Measurements from ENCODE around the gene RAB12. TPM values are rescaled to one million over a fixed set of nuclear protein-coding genes. Genes with fewer than 3 reads are reported as not detected.

Gene RAB12
- total RNA-seq, 1 experiment from 2014 or later, result 51.3 TPM

GRCh38 chr18:8602040-8602439, 7.2 kb upstream of the RAB12 start:
- H3K18ac ChIP-seq (ENCODE audit: insufficient read length, low read depth, low read length), result no peak overlapping the region
- no peaks in the 10 kb centered on the region for H3K79me2 ChIP-seq (ENCODE audit: insufficient read depth, low read length)
- H4K5ac ChIP-seq (ENCODE audit: insufficient read length, low read depth, low read length), result no peak overlapping the region
- H2BK12ac ChIP-seq (ENCODE audit: insufficient read length, low read depth, low read length), result no peak overlapping the region
- H4K20me1 ChIP-seq (ENCODE audit: control insufficient read depth, insufficient read depth, insufficient read length), result no peaks in the 10 kb centered on the region
- no peak overlapping the region for H2BK20ac ChIP-seq (ENCODE audit: low read depth, low read length, poor library complexity, severe bottlenecking)
- H2AFZ ChIP-seq (ENCODE audit: low read length), result no peak overlapping the region
- Mint-ChIP-seq H3K27me3 (ENCODE audit: low read depth) (peaks cover 7% of the 10 kb centered on the region; the same call in 1 of the 2 replicates), H3K4me1 (peaks cover 3 to 6% of the 10 kb centered on the region in 2 experiments; a peak in 3 of 4 replicates), H3K4me3 (no peak overlapping the region), H3K36me3 (ENCODE audit: insufficient read depth in 1 of 3, low read depth in 3 of 3) (no peaks in the 10 kb centered on the region), H3K9me3 (no peaks in the 10 kb centered on the region), H3K27ac (no peak overlapping the region)
- no peak overlapping the region for H3K27ac ChIP-seq (ENCODE audit: insufficient read length, low read depth, low read length)
- no peak for TF ChIP-seq CTCF (conservative IDR thresholded peaks at IDR 0.05)
- no CpG with 5 or more reads among the region's 4 CpGs for WGBS (ENCODE audit: extremely low coverage, insufficient read length, low lambda C conversion rate)
- no peak overlapping the region for H3K9ac ChIP-seq (ENCODE audit: extremely low read depth, insufficient read length, low read length)
- no peaks in the 10 kb centered on the region for H3K4me1 ChIP-seq (ENCODE audit: insufficient read depth, low read length)
- no peak overlapping the region for H3T11ph ChIP-seq (ENCODE audit: low read length)
- no peaks in the 10 kb centered on the region for H3K27me3 ChIP-seq (ENCODE audit: insufficient read depth, low read length)
- H3K79me1 ChIP-seq (ENCODE audit: insufficient read depth, low read depth, low read length, poor library complexity, severe bottlenecking), result no peaks in the 10 kb centered on the region
- H3K14ac ChIP-seq (ENCODE audit: insufficient read depth, low read length), result no peak overlapping the region
- H2AK5ac ChIP-seq (ENCODE audit: insufficient read length, low read length), result no peak overlapping the region
- H3K9me3 ChIP-seq (ENCODE audit: control insufficient read depth, low read depth, low read length), result no peaks in the 10 kb centered on the region
- no peak overlapping the region for H3K56ac ChIP-seq (ENCODE audit: insufficient read length, low read depth, low read length)
- H2BK5ac ChIP-seq (ENCODE audit: insufficient read length, low read length), result no peak overlapping the region
- H3K23me2 ChIP-seq (ENCODE audit: insufficient read length, low read depth, low read length, poor library complexity, severe bottlenecking), result no peaks in the 10 kb centered on the region
- DNase-seq, result no peak
- no peak overlapping the region for H3K4me2 ChIP-seq (ENCODE audit: insufficient read depth, insufficient read length, low read length)
- H2BK120ac ChIP-seq (ENCODE audit: low read depth, low read length, poor library complexity, severe bottlenecking), result no peak overlapping the region
- no peak overlapping the region for H3K4ac ChIP-seq (ENCODE audit: low read depth, low read length)
- no peak overlapping the region for H3K23ac ChIP-seq (ENCODE audit: insufficient read length, low read depth, low read length)
- no peak overlapping the region for H2BK15ac ChIP-seq (ENCODE audit: low read depth, low read length)
- no peak overlapping the region for H4K91ac ChIP-seq (ENCODE audit: insufficient read length, low read depth, low read length)
- no peak overlapping the region for H4K8ac ChIP-seq (replicated peaks; ENCODE audit: insufficient read length, low read depth, low read length)
